ENCODE measurements around the gene PTPN11. TPM values are rescaled to one million over a fixed set of nuclear protein-coding genes. Genes with fewer than 3 reads are reported as not detected.

The PTPN11 gene
- total RNA-seq, 1 donor = 158 TPM

DNA sequence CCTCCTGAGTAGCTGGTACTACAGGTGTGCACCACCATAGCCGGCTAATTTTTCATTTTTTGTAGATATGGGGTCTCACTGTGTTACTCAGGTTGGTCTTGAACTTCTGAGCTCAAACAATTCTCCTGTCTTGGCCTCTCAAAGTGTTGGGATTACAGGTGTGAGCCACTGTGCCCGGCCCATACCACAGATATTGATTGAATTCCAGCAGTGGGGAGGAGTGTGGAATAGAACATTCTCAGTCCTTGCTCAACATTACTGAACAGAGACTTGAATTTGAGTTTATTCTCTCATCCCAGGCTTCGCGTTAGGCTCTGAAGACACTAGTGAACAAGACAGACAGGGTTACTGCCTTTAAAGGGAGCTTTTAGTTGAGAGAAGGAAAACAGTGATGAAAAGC lies 39.6 kb downstream of the PTPN11 start:
- no peak overlapping the region for H3K4me3 ChIP-seq (ENCODE audit: low read depth, low read length)
- TF ChIP-seq CTCF (IDR thresholded peaks at IDR 0.05; ENCODE audit: insufficient read depth, low read depth, low read length) = no peak
- DNase-seq (ENCODE audit: low read depth) = no peak

DNA sequence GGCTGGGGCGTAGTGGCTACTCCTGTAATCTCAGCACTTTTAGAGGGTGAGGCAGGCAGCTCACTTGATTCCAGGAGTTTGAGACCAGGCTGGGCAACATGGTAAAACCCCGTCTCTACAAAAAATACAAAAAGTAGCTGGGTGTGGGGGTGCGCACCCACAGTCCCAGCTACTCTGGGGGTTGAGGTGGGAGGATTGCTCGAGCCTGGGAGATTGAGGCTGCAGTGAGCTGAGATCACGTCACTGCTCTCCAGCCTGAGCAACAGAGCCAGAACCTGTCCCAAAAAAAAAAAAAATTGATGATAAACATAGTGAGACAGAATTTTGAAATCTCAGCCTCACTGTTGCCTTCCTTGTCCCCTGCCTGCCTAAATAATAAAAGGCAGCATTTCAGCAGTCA lies 40.0 kb downstream of the PTPN11 start:
- DNase-seq (ENCODE audit: low read depth) = no peak
- no peak overlapping the region for H3K4me3 ChIP-seq (ENCODE audit: low read depth, low read length)
- no peak for TF ChIP-seq CTCF (IDR thresholded peaks at IDR 0.05; ENCODE audit: insufficient read depth, low read depth, low read length)

DNA sequence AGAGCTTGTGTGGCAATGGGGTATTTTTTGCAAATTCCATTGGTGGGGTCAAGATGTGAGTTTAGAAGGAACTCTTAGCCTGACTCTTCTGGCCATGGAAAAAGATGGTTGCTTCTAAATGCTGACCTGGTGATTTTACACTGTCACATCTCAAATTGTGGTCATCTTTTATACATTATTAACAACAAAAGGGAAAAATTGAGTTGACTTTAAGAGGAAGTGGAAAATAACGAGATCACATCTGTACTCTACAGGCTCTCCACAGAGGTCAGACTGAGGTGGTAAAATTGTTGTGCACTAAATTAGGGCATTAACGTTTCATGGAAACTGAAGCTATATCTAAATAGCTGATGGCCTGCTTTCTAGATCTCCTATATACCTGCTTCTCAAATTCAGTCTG lies 44.7 kb downstream of the PTPN11 start:
- TF ChIP-seq CTCF (IDR thresholded peaks at IDR 0.05; ENCODE audit: insufficient read depth, low read depth, low read length) = no peak
- no peak for DNase-seq (ENCODE audit: low read depth)
- no peak overlapping the region for H3K4me3 ChIP-seq (ENCODE audit: low read depth, low read length)

DNA sequence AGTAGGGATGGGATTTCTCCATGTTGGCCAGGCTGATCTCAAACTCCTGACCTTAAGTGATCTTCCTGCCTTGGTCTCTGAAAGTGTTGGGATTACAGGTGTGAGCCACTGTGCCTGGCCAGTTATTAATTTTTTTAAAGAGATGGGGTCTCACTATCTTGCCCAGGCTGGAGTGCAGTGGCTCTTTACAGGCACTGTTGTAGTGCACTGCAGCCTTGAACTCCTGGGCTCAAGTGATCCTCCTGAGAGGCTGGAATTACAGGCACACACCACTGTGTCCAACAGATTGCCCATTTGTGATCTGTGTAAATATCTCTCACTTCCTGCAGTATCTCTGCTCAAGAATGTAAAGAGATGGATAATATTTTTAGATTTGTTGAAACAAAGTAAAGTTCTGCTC lies 45.9 kb downstream of the PTPN11 start:
- H3K4me3 ChIP-seq (ENCODE audit: low read depth, low read length) = no peak overlapping the region
- no peak for TF ChIP-seq CTCF (IDR thresholded peaks at IDR 0.05; ENCODE audit: insufficient read depth, low read depth, low read length)
- DNase-seq (ENCODE audit: low read depth) = no peak

DNA sequence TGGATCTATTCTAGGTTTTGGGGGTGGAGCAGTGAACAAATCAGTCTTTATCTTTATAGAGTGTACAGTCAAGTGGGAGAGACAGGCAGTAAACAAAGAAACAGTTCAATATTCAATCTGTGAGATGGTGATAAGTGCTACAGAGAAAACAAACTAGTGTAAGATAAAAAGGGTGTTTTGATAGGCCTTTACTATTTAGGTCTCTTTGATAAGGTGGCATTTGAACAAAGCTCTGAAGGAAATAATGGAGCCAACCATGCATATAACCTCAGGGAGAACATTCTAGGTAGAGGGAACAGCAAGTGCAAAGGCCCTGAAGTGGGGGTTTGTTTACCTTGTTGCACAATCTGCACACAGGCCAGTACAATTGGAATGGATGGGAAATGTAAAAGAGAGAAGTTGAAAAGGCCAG lies 47.3 kb downstream of the PTPN11 start:
- no peak for TF ChIP-seq CTCF (IDR thresholded peaks at IDR 0.05; ENCODE audit: insufficient read depth, low read depth, low read length)
- no peak for DNase-seq (ENCODE audit: low read depth)
- H3K4me3 ChIP-seq (ENCODE audit: low read depth, low read length) = no peak overlapping the region

DNA sequence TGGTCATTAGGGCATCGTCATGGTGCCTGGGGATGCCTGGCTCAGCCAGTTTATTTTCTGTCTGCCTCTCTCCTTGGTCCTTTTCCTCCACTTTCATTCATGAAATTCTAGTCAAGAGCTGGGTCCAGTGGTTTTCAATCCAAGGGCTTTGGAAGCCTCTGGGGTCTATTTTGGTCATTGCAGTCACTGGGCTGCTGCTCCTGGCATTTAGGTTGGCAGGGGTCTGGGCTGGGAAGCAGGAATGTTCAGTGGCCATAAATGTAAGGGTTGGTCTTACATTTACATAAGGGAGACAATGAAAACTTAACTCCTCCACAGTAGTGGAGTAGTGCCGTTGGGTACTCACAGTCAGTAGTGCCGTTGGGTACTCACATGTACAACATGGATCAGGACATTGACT lies 48.1 kb downstream of the PTPN11 start:
- no peak for DNase-seq (ENCODE audit: low read depth)
- TF ChIP-seq CTCF (IDR thresholded peaks at IDR 0.05; ENCODE audit: insufficient read depth, low read depth, low read length) = no peak
- no peak overlapping the region for H3K4me3 ChIP-seq (ENCODE audit: low read depth, low read length)

- no peak overlapping the region for H3K4me3 ChIP-seq (ENCODE audit: low read depth, low read length)
- DNase-seq (ENCODE audit: low read depth) = no peak
- no peak for TF ChIP-seq CTCF (IDR thresholded peaks at IDR 0.05; ENCODE audit: insufficient read depth, low read depth, low read length)
These were observed 49.3 kb downstream of the PTPN11 start for GRCh38 chr12:112468046-112468445.

All from fibroblast of villous mesenchyme (primary cell).